HG02870 (cell line): Measurements from ENCODE around the gene ATAT1.

Experiments
- ATAC-seq: cut with Tn5 transposase; IDR thresholded peaks from one replicate; pipeline ENCODE4 v1.9.1; 2021; ENCODE audit warnings: mild to moderate bottlenecking, moderate library complexity; ENCODE audit not compliant: unreplicated experiment

Gene ATAT1

GRCh38 chr6:30612687-30613248 lies 13.9 kb upstream of the ATAT1 start:
- no peak for ATAC-seq

- ATAC-seq: no peak
Measured at GRCh38 chr6:30613251-30614043, 13.2 kb upstream of the ATAT1 start.

GRCh38 chr6:30614044-30614842 lies 12.4 kb upstream of the ATAT1 start:
- ATAC-seq: no peak

- ATAC-seq: no peak
Measured at GRCh38 chr6:30614843-30615218, 11.8 kb upstream of the ATAT1 start.

- ATAC-seq: no peak
Measured at GRCh38 chr6:30615219-30615957, 11.3 kb upstream of the ATAT1 start.

GRCh38 chr6:30615958-30616810 lies 10.5 kb upstream of the ATAT1 start:
- no peak for ATAC-seq

GRCh38 chr6:30616811-30617564 lies 9.7 kb upstream of the ATAT1 start, which contains the start of gene PPP1R10:
Gene PPP1R10, minus strand, starts transcription at chr6:30617243. Its CDS starts 7,299 bp downstream, at chr6:30609944.
- ATAC-seq: peak; percentile 82

GRCh38 chr6:30617565-30618269 lies 9.0 kb upstream of the ATAT1 start, which contains the start of gene MRPS18B:
Gene MRPS18B, plus strand, starts transcription at chr6:30617840. Its CDS starts 26 bp downstream, at chr6:30617866.
- ATAC-seq: peak; percentile 70

- no peak for ATAC-seq
Measured at GRCh38 chr6:30618270-30618797, 8.3 kb upstream of the ATAT1 start.

GRCh38 chr6:30619561-30619960 lies 7.1 kb upstream of the ATAT1 start:
- no peak for ATAC-seq

- no peak for ATAC-seq
Measured at GRCh38 chr6:30625511-30625910, 1.2 kb upstream of the ATAT1 start.

GRCh38 chr6:30635834-30636233 lies 9.2 kb downstream of the ATAT1 start:
- no peak for ATAC-seq

- no peak for ATAC-seq
Measured at GRCh38 chr6:30640481-30640880, 13.8 kb downstream of the ATAT1 start.

GRCh38 chr6:30641048-30641447 lies 14.4 kb downstream of the ATAT1 start:
- ATAC-seq: no peak

- ATAC-seq: no peak
Measured at GRCh38 chr6:30643656-30644055, 17.0 kb downstream of the ATAT1 start.

GRCh38 chr6:30644769-30645168 lies 18.1 kb downstream of the ATAT1 start:
- no peak for ATAC-seq

- no peak for ATAC-seq
Measured at GRCh38 chr6:30645989-30646388, 19.3 kb downstream of the ATAT1 start.

- ATAC-seq: peak; percentile 54
Measured at GRCh38 chr6:30646450-30647241, 20.0 kb downstream of the ATAT1 start, which contains the start of gene C6orf136. Gene C6orf136, plus strand, starts transcription at chr6:30647133. Its CDS starts 99 bp downstream, at chr6:30647232.
